CD4-positive, alpha-beta T cell treated with Interleukin-6 for 4 hours (primary cell): ENCODE results near the gene UTP15.

Source experiments
- DNase-seq: peaks from one replicate; pipeline ENCODE4 v3.0.0-alpha.2; 2020; ENCODE audit warnings: mixed read lengths

UTP15 gene

GRCh38 chr5:73565969-73566547 lies 515 bp downstream of the UTP15 start:
- no peak for DNase-seq

GRCh38 chr5:73582285-73583145 lies 17.0 kb downstream of the UTP15 start:
- no peak for DNase-seq

- DNase-seq, result no peak
Observed at GRCh38 chr5:73587923-73588322, 22.4 kb downstream of the UTP15 start.

- DNase-seq, result peak; percentile 65
Observed at GRCh38 chr5:73591102-73591695, 25.7 kb downstream of the UTP15 start.

GRCh38 chr5:73591698-73592501 lies 26.4 kb downstream of the UTP15 start:
- no peak for DNase-seq

GRCh38 chr5:73592551-73592950 lies 27.0 kb downstream of the UTP15 start:
- no peak for DNase-seq

- no peak for DNase-seq
Observed at GRCh38 chr5:73596705-73597328, 31.3 kb downstream of the UTP15 start.

- DNase-seq, result no peak
Observed at GRCh38 chr5:73599380-73599779, 33.8 kb downstream of the UTP15 start.

GRCh38 chr5:73603998-73604397 lies 38.5 kb downstream of the UTP15 start:
- DNase-seq, result no peak

GRCh38 chr5:73605223-73606087 lies 39.9 kb downstream of the UTP15 start:
- no peak for DNase-seq

- no peak for DNase-seq
Observed at GRCh38 chr5:73606206-73606753, 40.7 kb downstream of the UTP15 start.

GRCh38 chr5:73607228-73607627 lies 41.7 kb downstream of the UTP15 start:
- no peak for DNase-seq

- no peak for DNase-seq
Observed at GRCh38 chr5:73612799-73613198, 47.3 kb downstream of the UTP15 start.

- DNase-seq, result no peak
Observed at GRCh38 chr5:73615085-73615484, 49.5 kb downstream of the UTP15 start.

- DNase-seq, result no peak
Observed at GRCh38 chr5:73615947-73616346, 50.4 kb downstream of the UTP15 start.

GRCh38 chr5:73617510-73618279 lies 52.2 kb downstream of the UTP15 start:
- no peak for DNase-seq

- no peak for DNase-seq
Observed at GRCh38 chr5:73619606-73620333, 54.2 kb downstream of the UTP15 start.

- DNase-seq, result no peak
Observed at GRCh38 chr5:73620334-73620687, 54.8 kb downstream of the UTP15 start.

- no peak for DNase-seq
Observed at GRCh38 chr5:73623060-73623459, 57.5 kb downstream of the UTP15 start.

- no peak for DNase-seq
Observed at GRCh38 chr5:73623901-73624404, 58.4 kb downstream of the UTP15 start.
